Skin epidermis (tissue), 12 donors: Measurements from ENCODE around the gene TCF7L1.
"Not testable (repeated sequence)": the region's sequence is repeated elsewhere in the genome, so short reads cannot be mapped to it uniquely, and the experiment has no call there.

Experiments
- H3K27ac ChIP-seq, 21 experiments: fragments of 200-600 bp; sonication (generic) in 11 of 21; one replicate each; pipeline ENCODE4 v1.5.0; 2020; ENCODE audit warnings: mild to moderate bottlenecking in 3 of 21, inconsistent platforms in 2 of 21, moderate library complexity in 2 of 21
- H3K4me3 ChIP-seq, 7 experiments: fragments of 200-600 bp; sonication (generic) in 2 of 7; one replicate each; pipeline ENCODE4 v1.5.0; 2020; ENCODE audit warnings: inconsistent platforms in 2 of 7, mild to moderate bottlenecking in 2 of 7, moderate library complexity in 1 of 7

TCF7L1 gene

DNA sequence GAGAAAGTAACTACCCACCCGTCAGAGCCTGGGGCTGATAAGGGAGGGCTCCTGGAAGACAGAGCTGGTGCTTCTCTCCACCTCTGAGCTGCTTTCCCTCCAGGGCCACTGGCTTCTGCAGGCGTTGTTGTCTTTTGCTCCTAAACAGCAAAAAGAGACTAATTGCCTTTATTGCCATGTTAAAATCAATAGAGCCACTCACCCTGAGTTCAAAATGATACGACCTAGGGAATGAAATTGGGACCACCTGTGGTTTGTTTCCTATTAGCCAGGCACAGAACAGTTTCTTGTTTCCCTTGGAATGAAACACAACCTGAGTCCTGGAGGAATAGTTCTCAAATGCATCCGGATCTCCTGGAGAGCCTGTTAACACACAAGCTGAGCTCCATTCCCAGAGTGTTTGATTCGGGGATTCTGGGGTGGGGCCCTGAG is 45.8 kb downstream of the TCF7L1 start:
- Histone ChIP-seq H3K27ac (no peak overlapping the region), H3K4me3 (no peak overlapping the region)

DNA sequence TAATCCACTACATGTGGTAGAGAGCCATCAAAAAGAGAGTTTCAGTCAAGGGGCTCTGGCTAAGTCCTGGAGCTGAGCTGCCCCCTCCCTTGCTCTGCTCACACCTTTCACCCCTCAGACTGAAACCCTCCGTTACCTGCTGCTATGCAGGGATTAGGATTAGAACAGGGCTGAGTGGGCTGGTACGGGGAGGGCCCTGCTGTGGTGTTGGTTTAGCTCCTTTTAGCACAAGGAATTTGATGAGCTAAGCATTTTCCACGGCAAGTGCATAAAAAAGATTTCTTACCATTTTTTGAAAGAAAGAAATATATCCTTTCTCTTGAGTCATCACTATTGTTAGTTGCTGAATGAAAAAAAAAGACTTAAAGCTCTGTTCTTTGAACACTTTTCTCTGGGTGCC is 46.3 kb downstream of the TCF7L1 start:
- no peak overlapping the region for H3K27ac ChIP-seq

DNA sequence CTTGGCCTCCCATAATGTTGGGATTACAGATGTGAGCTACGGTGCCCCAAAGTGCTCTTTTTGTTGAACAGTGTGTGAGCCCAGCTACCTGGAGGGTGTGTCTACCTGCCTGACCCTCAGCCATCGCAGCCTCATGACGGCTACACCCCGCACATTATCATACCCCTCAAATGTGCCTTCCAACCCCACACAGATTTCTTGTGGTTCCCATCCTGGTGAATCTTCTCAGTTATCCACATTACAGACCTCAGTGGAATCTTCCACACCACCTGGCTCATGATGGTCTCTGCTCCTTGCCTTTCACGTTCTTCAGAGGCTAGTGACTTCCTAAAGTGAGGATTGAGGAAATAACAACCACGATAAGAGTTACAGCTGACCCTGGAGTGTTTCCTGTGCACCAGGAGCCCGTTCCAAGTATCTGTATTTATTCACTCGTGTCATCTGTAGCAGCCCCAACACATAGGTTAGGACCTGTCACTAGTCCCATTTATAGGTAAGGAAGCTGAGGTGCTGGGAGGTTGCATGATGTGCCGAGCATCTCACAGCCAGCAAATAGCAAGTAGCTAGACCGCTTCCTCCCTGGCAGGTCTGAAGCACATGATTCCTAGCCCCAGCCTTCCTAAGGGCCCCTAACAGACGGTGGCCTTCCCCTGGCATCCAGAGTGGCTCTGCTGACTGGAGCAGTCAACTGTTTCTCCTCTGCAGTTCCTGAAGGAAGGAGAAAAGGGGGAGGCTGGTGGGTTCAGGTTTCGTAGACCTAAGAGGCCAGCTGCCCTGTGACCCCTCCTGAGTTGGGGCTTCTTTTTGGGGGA is 47.3 kb downstream of the TCF7L1 start:
- no peak overlapping the region for H3K4me3 ChIP-seq
- no peak overlapping the region for H3K27ac ChIP-seq

More for the DNA sequence above, 46.3 kb downstream of the TCF7L1 start:
- no peak overlapping the region for H3K4me3 ChIP-seq

DNA sequence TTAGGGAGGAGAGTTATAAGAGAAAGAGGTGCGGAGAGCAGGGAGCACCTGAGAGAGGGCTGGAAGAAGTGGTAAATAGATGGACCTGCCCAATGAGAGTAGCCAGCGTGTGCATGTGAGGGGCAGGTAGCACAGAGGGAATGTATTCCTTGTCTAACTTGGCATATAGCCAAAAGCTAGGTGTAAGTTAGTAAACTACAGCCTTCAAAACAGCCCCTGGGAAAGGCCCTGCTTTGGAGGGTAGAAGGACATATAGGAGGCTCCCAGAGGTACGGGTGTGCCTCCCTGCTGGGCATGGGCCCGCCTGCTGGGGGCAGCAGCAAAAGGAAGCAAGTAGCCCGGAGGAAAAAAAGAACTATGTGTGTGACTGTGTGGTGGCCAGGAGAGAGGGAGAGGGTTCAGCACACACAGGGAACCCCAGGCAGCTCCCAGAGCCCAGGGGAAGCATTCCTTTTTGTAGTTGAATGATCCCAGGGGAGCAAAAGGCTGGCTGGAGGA is 48.0 kb downstream of the TCF7L1 start:
- no peak overlapping the region for H3K27ac ChIP-seq

DNA sequence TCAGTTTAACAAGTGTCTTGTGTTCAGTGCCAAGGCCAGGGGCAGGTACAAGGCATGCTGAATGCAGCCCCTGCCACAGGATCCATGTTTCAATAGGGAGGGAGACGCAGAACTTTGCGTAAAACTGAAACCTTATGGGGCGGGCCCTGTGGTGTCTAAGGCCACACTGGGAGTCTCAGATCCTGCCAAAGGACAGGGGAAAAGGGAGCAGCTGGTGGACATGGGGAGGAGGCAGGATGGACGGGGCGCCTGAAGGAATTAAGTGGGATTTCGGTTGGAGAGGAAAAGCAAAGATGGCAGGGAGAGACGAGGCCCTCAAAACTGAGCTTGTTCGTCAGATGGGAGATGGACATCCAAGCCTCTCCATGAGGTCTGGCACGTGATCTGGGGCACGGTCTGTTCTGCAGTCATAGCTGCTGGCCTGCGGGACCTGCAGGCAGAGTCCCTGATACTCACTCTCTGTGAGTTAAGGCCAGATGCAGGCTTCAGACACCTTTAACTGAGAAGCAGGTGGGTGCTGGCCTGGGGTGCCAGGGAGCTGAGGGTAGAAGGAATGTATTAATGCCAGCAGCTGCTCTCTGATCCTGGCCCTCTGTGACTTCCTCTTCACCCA is 48.8 kb downstream of the TCF7L1 start:
- Histone ChIP-seq H3K4me3 (no peak overlapping the region), H3K27ac (no peak overlapping the region)

More for the DNA sequence above, 48.0 kb downstream of the TCF7L1 start:
- H3K4me3 ChIP-seq: no peak overlapping the region

DNA sequence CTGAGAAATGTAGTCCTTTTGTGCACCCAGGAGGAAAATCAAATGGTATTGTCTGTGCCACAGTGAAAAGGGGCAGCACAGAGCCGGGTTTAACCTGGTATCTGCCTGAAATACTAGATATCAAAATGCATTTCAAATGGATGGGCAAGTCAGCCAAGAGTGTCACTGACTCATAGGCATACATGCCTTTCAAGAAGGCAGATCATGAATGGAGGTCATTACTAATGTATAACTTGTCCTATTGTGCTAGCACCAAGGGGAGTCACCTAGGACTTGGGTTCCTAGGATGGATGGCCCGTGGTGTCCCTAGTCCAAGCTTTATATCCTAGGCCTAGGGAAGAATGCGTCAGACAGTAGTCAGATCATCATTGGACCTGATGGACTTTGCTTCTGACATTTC is 49.9 kb downstream of the TCF7L1 start:
- Histone ChIP-seq H3K4me3 (no peak overlapping the region), H3K27ac (no peak overlapping the region)

DNA sequence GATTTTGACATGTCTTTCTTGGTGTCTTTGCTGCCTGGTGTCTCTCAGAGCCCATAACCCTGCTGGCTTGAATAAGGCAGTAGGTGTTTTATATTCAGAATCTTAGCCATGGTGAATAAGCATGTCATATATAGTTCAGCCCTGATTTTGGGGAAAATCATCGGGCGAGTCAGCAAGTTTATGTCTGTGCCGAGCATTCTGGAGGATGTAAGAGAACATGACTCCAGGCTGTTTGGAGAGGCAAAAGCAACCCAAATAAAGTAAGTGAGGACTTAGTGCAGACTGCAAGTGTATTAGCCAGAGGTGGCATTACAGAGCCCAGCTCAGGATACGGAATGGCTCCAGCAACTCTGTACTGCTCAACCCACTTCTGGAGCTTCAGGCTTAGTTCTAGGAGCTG is 50.3 kb downstream of the TCF7L1 start:
- no peak overlapping the region for H3K27ac ChIP-seq
- H3K4me3 ChIP-seq: no peak overlapping the region

DNA sequence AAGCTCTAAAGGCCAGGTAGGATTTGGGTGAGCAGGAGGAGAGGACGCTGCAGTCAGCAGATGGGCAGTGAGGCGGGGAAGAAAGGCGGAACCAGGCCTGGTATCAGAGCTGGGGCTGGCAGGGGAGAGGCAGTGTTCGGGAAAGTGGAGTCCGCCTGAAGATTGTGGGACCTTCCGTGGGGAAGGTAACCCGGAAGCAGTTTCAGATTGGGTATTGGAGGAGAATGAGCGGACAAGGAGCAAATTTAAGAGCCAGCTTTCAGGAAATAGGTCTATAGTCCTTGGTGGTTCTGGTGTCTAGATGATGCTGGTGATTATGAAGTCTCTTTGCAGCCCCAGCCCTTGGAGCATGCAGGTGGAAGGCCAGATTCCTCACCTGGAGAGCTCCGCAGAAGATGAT is 51.0 kb downstream of the TCF7L1 start:
- no peak overlapping the region for H3K4me3 ChIP-seq
- no peak overlapping the region for H3K27ac ChIP-seq

DNA sequence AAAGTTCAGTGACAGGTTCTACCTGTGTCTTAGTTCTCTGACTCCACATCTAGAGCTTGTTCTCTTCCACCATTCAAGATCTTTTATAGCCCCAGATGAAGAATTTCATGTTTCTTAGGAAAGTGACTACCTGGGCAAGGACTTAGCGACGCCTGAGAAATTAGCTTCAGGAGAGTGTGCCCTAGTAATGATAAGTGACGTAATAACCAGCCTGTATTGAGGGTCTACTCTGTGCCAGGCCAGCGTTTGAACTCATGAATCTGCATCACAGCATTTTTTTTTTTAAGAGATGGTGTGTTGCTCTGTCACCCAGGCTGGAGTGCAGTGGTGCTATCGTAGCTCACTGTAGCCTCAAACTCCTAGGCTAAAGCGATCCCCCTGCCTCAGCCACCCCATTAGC is 51.8 kb downstream of the TCF7L1 start:
- H3K4me3 ChIP-seq: no peak overlapping the region
- H3K27ac ChIP-seq: no peak overlapping the region

DNA sequence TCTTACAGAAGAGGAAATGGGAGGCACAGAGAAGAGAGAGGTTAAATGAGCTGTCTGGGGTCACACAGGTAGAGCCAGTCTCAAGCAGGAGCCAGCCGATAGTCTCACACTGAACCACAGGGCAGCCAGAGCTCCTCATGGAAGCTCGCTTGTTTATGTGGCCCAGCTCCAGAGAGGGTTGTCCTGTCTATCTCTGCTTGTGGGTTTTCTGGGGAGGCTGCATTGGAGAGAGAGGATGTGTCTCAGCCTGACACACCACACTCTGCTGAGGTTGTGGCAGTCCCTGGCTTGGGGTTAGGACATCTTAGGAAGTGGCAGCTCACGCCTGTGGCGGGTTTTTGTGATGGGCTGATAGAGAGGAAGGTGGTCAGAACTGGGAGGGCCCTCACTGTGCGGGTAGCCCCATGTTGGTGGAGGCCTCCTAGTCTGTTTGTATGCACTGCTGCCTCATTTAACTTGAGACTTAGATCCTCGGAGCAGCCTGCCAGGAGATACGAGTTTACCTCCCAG is 52.3 kb downstream of the TCF7L1 start:
- H3K27ac ChIP-seq: no peak overlapping the region

DNA sequence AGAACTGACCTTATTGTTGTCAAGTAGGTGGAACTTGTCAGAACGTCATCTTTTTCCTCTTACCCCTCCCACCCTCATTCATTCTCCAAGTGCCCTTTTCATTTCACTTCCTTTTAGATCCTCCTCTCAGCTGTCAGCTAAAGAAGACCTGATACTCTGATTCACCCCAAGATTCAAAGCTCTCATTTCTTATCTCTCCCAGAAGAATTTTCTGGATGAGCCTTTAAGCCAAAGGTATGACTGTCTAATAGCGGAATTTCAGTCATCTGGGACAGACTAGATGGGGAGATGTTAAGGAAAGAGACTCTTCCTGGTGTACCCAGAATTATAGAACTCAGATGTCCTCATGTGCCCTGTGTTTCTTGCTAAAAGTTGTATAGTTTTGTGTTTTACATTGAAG is 53.9 kb downstream of the TCF7L1 start:
- Histone ChIP-seq H3K27ac (no peak overlapping the region), H3K4me3 (no peak overlapping the region)

More for the DNA sequence above, 52.3 kb downstream of the TCF7L1 start:
- H3K4me3 ChIP-seq: no peak overlapping the region

DNA sequence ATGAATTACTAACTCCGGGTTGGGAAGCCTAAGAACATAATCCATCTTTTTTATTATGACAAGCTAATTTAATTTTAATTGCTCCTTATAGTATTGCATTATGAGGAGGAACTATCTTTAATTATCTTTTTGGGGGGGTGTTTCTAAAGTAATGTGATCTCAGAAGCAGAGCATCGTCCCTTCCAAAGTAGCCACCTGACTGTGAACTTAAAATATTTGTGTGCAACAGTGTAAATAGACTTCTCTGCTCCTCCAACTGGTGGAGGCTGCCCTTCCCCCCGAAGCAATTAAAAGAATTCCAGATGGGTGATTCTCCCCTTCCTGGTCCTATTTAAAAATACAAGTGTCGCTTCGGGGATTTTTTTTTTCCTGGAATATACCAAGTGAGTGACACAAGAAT is 55.7 kb downstream of the TCF7L1 start:
- H3K4me3 ChIP-seq: no peak overlapping the region
- no peak overlapping the region for H3K27ac ChIP-seq

DNA sequence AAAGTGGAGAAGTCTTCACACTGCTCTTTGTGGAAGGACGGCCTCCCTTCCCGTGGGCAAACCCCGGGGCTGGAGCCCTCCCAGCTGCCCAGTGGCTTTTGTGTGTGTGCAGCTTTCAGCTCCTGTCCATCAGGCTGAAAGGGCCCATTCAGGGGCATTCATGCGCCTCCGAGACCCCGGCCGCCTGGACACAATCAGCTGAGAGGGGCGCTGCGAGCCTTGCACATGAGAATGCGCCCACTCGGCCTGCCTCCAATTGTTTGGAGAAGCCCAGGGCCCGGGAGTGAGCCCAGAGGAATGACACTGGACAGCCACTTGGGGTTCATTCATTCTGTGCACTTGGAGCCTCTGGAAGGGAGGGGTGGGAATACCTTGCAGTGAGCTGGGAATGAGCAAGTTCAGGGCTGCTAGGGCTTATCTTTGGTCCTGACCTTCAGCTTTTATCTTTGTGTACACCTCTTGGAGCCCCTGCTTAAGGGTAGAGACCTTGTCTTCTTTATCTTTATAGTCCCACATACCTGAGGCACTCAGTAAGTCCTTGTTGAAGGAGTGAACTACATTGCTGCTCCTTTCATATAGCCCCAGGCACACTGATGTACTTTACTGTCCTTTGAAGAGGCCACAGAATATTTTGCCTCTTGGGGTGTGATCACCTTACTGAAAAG is 56.5 kb downstream of the TCF7L1 start:
- no peak overlapping the region for H3K4me3 ChIP-seq
- no peak overlapping the region for H3K27ac ChIP-seq

DNA sequence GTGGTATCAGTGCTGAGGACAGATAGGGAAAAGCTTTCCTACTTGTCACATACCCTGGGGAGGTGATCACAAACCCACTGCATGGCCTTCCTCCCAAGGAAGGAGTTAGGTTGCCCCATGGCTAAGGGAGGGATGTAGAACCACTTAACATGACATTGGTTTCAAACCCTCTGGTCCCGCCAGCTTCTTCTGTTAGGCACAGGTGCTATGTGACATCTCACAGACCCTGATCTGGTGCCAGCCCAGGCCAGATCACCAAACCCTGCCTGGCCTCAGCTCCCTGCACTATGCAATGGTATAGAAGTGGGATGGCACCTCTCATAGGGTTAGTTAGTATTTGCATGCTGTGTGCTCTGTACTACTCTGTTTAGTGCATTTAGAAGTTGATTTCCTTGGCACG is 58.0 kb downstream of the TCF7L1 start:
- H3K4me3 ChIP-seq: no peak overlapping the region
- no peak overlapping the region for H3K27ac ChIP-seq

DNA sequence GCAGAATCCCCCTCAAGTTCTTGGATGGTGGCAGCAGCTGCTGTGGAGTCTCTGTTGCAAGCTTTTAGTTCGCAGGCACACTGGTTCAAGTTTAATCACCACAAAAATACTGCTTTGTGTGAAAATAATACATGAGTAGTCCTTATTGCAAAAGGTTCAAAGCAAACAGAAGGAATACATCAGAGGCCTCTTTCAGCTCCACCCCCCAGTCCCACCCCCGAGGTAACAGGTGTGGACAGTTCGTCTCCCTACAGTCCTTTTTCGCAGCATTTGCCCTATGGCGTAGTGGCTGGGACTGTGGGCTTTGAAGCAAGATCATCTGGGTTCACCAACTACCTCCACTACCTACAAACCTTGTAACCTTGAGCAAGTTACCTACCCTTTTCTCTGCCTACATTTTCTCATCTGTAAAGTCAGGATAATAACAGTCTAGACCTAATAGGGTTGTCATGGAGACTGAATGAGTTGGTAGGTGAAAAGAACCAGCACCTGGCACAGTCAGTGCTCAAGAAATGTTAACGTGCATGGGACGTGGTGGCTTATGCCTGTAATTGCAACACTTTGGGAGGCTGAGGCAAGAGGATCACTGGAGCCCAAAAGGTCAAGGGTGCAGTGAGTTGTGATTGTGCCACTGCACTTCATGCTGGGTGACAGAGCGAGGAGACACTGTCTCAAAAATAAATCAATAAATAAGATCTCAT is 61.7 kb downstream of the TCF7L1 start:
- Histone ChIP-seq H3K27ac (no peak overlapping the region), H3K4me3 (no peak overlapping the region)

DNA sequence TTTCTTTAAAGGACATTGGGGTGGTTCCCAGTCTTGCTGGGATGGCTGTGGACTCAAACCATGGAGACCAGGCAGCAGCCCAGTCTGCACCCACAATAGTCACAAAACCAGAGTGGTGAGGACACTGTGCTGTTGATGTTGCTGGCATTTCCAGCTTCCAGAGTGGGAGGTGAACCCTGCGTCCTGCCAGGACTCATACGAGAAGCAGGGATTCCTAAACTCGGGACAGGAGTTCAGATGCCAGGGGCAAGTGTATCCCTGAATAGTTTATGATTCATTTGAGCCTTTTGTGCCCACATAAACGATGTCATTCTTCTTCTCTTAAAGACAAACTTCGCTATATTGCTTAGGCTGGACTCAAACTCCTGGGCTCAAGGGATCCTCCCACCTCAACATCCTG is 62.8 kb downstream of the TCF7L1 start:
- no peak overlapping the region for H3K27ac ChIP-seq
- no peak overlapping the region for H3K4me3 ChIP-seq

DNA sequence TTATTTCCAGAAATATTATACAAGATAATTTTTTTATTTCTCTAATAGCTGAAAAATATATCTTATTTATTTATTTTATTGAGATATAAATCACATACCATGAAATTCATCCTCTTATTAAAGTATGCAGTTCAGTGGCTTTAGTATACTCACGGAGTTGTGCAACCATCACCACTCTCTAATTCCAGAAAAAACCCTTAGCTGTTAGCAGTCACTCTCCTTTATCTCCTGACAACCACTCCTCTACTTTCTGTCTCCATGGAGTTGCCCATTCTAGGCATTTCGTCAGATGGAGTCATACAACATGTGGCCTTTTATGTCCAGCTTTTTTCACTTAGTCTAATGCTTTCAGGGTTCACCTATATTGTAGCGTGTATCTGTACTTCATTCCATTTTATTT is 66.5 kb downstream of the TCF7L1 start:
- Histone ChIP-seq H3K27ac (no peak overlapping the region), H3K4me3 (no peak overlapping the region)

DNA sequence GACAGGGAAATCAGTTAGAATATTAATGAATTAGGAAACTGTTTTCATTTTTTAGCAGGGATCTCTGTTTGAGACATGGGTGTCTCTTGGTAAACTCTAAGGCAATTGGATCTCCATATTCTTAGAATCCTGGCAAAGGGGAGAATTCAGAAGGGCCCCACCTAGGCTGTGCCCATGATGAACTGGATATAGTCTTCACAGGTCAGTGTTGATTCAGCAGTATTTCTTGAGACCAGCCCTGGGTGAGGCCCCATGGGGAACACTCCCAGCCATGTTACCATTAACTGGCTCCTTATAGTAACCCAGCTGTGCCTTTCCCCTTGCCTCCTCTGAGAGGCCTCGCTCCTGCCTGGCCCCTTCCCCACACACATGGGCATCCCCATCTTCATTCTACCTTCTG is 76.7 kb downstream of the TCF7L1 start:
- Histone ChIP-seq H3K27ac (no peak overlapping the region), H3K4me3 (no peak overlapping the region)

DNA sequence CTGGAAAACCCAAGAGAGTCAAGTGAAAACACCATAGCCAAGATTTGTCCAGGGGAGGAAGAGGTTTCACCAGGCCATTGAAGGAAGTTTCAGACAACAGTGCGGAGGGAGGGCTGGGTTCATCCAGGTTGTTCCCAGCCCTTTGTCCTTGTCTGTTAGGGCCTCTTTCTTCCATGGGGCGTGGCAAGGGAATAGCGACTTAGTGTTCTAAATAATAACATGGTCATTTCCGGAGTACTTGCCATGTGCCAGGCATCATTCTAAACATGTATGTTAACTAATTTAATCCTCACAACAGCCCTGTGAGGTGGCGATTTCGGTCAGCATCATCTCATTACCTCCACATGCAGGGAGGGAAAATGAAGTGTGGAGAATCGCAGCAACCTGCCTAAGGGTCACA is 77.3 kb downstream of the TCF7L1 start:
- Histone ChIP-seq H3K27ac (no peak overlapping the region), H3K4me3 (no peak overlapping the region)

DNA sequence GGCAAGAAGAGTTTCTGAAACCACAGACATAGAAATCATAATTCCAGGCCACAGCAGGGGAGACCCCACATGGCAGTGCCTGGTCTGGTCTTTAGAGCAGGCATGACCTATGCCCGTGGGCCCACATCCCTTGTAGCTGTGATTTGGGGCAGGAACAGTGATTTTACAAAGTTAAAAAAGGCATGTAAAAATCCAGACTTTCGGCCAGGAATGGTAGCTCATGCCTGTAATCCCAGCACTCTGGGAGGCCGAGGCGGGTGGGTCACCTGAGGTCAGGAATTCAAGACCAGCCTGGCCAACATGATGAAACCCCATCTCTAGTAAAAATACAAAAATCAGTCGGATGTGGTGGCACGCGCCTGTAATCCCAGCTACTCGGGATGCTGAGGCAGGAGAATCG is 78.4 kb downstream of the TCF7L1 start:
- H3K4me3 ChIP-seq, H3K27ac ChIP-seq: not testable (repeated sequence)
